DMS79 treated with DMSO at 0.1 percent for 48 hours (cell line): ENCODE data around the gene BCL2.

Experiments used
- DNase-seq: peaks from one replicate; lab custom pipeline; 2025; lab: John Stamatoyannopoulos, UW

Gene BCL2

GRCh38 chr18:63140997-63141777, 178.4 kb downstream of the BCL2 start:
- no peak for DNase-seq

- no peak for DNase-seq
These were observed 179.5 kb downstream of the BCL2 start for GRCh38 chr18:63140038-63140450.

GRCh38 chr18:63138436-63139340, 180.9 kb downstream of the BCL2 start:
- DNase-seq, result no peak

- no peak for DNase-seq
These were observed 181.6 kb downstream of the BCL2 start for GRCh38 chr18:63137999-63138435.

- peak; percentile 58 for DNase-seq
These were observed 184.5 kb downstream of the BCL2 start for GRCh38 chr18:63135101-63135500.

- DNase-seq, result no peak
These were observed 186.8 kb downstream of the BCL2 start for GRCh38 chr18:63132819-63133200.

- no peak for DNase-seq
These were observed 187.4 kb downstream of the BCL2 start for GRCh38 chr18:63131959-63132818.

GRCh38 chr18:63131106-63131958, 188.2 kb downstream of the BCL2 start:
- peak; percentile 13 for DNase-seq

GRCh38 chr18:63130176-63130575, 189.4 kb downstream of the BCL2 start:
- DNase-seq, result no peak

- DNase-seq, result no peak
These were observed 191.2 kb downstream of the BCL2 start for GRCh38 chr18:63128237-63128974.

- no peak for DNase-seq
These were observed 193.2 kb downstream of the BCL2 start for GRCh38 chr18:63126134-63127069.

- no peak for DNase-seq
These were observed 198.9 kb downstream of the BCL2 start for GRCh38 chr18:63120620-63121019.

- DNase-seq, result peak; percentile 5
These were observed 199.9 kb downstream of the BCL2 start for GRCh38 chr18:63119647-63120046.

- DNase-seq, result no peak
These were observed 205.5 kb downstream of the BCL2 start for GRCh38 chr18:63113899-63114565.

- DNase-seq, result no peak
These were observed 206.9 kb downstream of the BCL2 start for GRCh38 chr18:63112706-63113105.

- no peak for DNase-seq
These were observed 207.7 kb downstream of the BCL2 start for GRCh38 chr18:63111671-63112402.

- no peak for DNase-seq
These were observed 209.8 kb downstream of the BCL2 start for GRCh38 chr18:63109802-63110201.

- DNase-seq, result no peak
These were observed 210.5 kb downstream of the BCL2 start for GRCh38 chr18:63109022-63109421.
